HepG2 (cell line): Measurements from ENCODE around the gene SMIM36. TPM values are rescaled to one million over a fixed set of nuclear protein-coding genes. Genes with fewer than 3 reads are reported as not detected.

Experiments
- ATAC-seq: fragments of 200-7000 bp; cut with Tn5 transposase; 3 replicates; pipeline ENCODE4 v1.9.1; 2020; ENCODE audit warnings: mild to moderate bottlenecking, moderate library complexity
- BruUV-seq: library from RNA; stranded (reverse); fragments of 400-500 nt; replicated peaks from 2 replicates; lab custom pipeline; 2021; lab: Mats Ljungman, UMichigan
- CTCF ChIA-PET: fragments of 300-600 bp; formaldehyde crosslinking; extraction: SDS; loops from one replicate; lab custom pipeline; 2021; ENCODE audit warnings: low total read pairs, inconsistent platforms, low intra/inter-chr PET ratio; lab: Yijun Ruan, JAX
- POLR2A ChIA-PET: fragments of 350-600 bp; sonication (Branson Sonifier 250); formaldehyde crosslinking; loops from one replicate; lab custom pipeline; 2020; ENCODE audit warnings: antibody characterized with exemption, inconsistent platforms; lab: Yijun Ruan, JAX
- DNase-seq: peaks from one replicate; pipeline ENCODE4 v3.0.0-alpha.2; 2015; ENCODE audit warnings: low spot score
- FAIRE-seq: peaks from 3 replicates; lab custom pipeline; 2011; peaks lifted over from hg19 to GRCh38; lab: Jason Lieb, UNC
- H2AFZ ChIP-seq: one replicate; pipeline ENCODE4 v1.6.1; 2011; ENCODE audit warnings: low read length, inconsistent platforms
- H3K27ac ChIP-seq: fragments of 300-600 bp; 3 replicates; pipeline ENCODE4 v1.8.0; 2011; ENCODE audit warnings: mixed run types, mild to moderate bottlenecking, mixed read lengths, low read length, inconsistent platforms; ENCODE audit not compliant: insufficient read depth; ENCODE audit errors: extremely low read length
- H3K27me3 ChIP-seq, 2 experiments: fragments of 200-600 bp in 1 of 2; 2 replicates in 1 of 2; 3 replicates in 1 of 2; pipeline versions ENCODE4 v1.6.0 to v1.8.0; 2011; ENCODE audit warnings: low read length in 2 of 2, mild to moderate bottlenecking in 2 of 2, moderate library complexity in 2 of 2, inconsistent platforms in 1 of 2; ENCODE audit not compliant: insufficient read depth in 2 of 2, control insufficient read depth in 1 of 2
- H3K36me3 ChIP-seq, 2 experiments: fragments of 200-600 bp in 1 of 2; replicated peaks in 1 of 2; 2 replicates in 1 of 2; 3 replicates in 1 of 2; pipeline versions ENCODE4 v1.5.1 to v1.8.0; 2011; ENCODE audit warnings: low read length in 2 of 2, inconsistent platforms in 1 of 2; ENCODE audit not compliant: insufficient read depth in 2 of 2, control insufficient read depth in 1 of 2
- H3K4me1 ChIP-seq: 2 replicates; pipeline ENCODE4 v1.5.1; 2012; ENCODE audit warnings: low read length, inconsistent platforms; ENCODE audit not compliant: insufficient read depth
- H3K4me2 ChIP-seq: 2 replicates; pipeline ENCODE4 v1.6.0; 2011; ENCODE audit warnings: low read depth, low read length, inconsistent platforms
- H3K4me3 ChIP-seq, 3 experiments: fragments of 200-600 bp in 1 of 3; sonication (generic), shearing (Covaris generic) in 1 of 3; replicated peaks in 1 of 3; 2 replicates each; pipeline ENCODE4 v1.5.1; 2011 to 2016; ENCODE audit warnings: low read length in 3 of 3, inconsistent platforms in 2 of 3, low read depth in 2 of 3, mild to moderate bottlenecking in 2 of 3, control low read depth in 1 of 3, mixed read lengths in 1 of 3; ENCODE audit not compliant: insufficient read depth in 1 of 3
- H3K79me2 ChIP-seq: one replicate; pipeline ENCODE4 v1.6.1; 2011; ENCODE audit warnings: low read length, inconsistent platforms; ENCODE audit not compliant: insufficient read depth
- H3K9ac ChIP-seq: 2 replicates; pipeline ENCODE4 v1.6.0; 2011; ENCODE audit warnings: mild to moderate bottlenecking, low read depth, low read length, inconsistent platforms; ENCODE audit not compliant: insufficient read depth
- H3K9me3 ChIP-seq: 2 replicates; pipeline ENCODE4 v1.5.1; 2012; ENCODE audit warnings: mild to moderate bottlenecking, low read length
- H4K20me1 ChIP-seq: 2 replicates; pipeline ENCODE4 v1.6.0; 2011; ENCODE audit warnings: inconsistent platforms, mild to moderate bottlenecking, low read length, moderate library complexity; ENCODE audit not compliant: insufficient read depth
- HDAC2 ChIP-seq: sonication (generic); formaldehyde crosslinking; IDR thresholded peaks from 2 replicates; pipeline ENCODE4 v1.4.0; 2020; ENCODE audit warnings: missing genetic modification reagents
- IKZF1 ChIP-seq: fragments of 450-650 bp; IDR thresholded peaks from 2 replicates; pipeline ENCODE4 v1.7.1; 2016
- KLF9 ChIP-seq: IDR thresholded peaks from 2 replicates; pipeline ENCODE4 v1.6.1; 2016; ENCODE audit warnings: low read depth
- MEIS1 ChIP-seq: sonication (generic); formaldehyde crosslinking; IDR thresholded peaks from 2 replicates; pipeline ENCODE4 v1.9.0; 2021; ENCODE audit warnings: mild to moderate bottlenecking, missing genetic modification reagents, moderate library complexity, borderline replicate concordance
- NCOA1 ChIP-seq: sonication (generic); formaldehyde crosslinking; IDR thresholded peaks from 2 replicates; pipeline ENCODE4 v1.9.0; 2021; ENCODE audit warnings: missing genetic modification reagents
- NR2F1 ChIP-seq, 2 experiments: fragments of 450-650 bp in 1 of 2; formaldehyde crosslinking in 1 of 2; IDR thresholded peaks; 2 replicates each; pipeline versions ENCODE4 v1.5.0 to v1.6.1; 2016 to 2020; ENCODE audit warnings: mild to moderate bottlenecking in 1 of 2, missing compliant biosample characterization in 1 of 2, missing genetic modification reagents in 1 of 2, moderate library complexity in 1 of 2
- ONECUT2 ChIP-seq: sonication (generic); formaldehyde crosslinking; IDR thresholded peaks from 2 replicates; pipeline ENCODE4 v1.4.0; 2020; ENCODE audit warnings: missing genetic modification reagents
- PAX8 ChIP-seq: sonication (generic); formaldehyde crosslinking; IDR thresholded peaks from 2 replicates; pipeline ENCODE4 v1.8.0; 2022; ENCODE audit warnings: mild to moderate bottlenecking, missing genetic modification reagents, borderline replicate concordance
- POLR2AphosphoS5 ChIP-seq: IDR thresholded peaks from 2 replicates; pipeline ENCODE4 v1.6.1; 2012; ENCODE audit warnings: low read depth, low read length
- RBFOX2 ChIP-seq: fragments of 200-400 bp; formaldehyde crosslinking; IDR thresholded peaks from 2 replicates; pipeline ENCODE4 v1.6.1; 2017; ENCODE audit warnings: low read depth, mild to moderate bottlenecking, low read length
- SALL2 ChIP-seq: sonication (generic); formaldehyde crosslinking; IDR thresholded peaks from 2 replicates; pipeline ENCODE4 v1.8.1; 2023; ENCODE audit warnings: mild to moderate bottlenecking, missing genetic modification reagents, inconsistent platforms
- ZKSCAN8 ChIP-seq: IDR thresholded peaks from 2 replicates; pipeline ENCODE4 v1.6.1; 2016; ENCODE audit warnings: borderline replicate concordance, missing genetic modification reagents, missing compliant biosample characterization
- ZNF17 ChIP-seq: sonication (generic); formaldehyde crosslinking; IDR thresholded peaks from 2 replicates; pipeline ENCODE4 v1.5.0; 2020; ENCODE audit warnings: mild to moderate bottlenecking, missing genetic modification reagents
- ZNF432 ChIP-seq: sonication (generic); formaldehyde crosslinking; IDR thresholded peaks from 2 replicates; pipeline ENCODE4 v1.5.0; 2020; ENCODE audit warnings: missing genetic modification reagents, mild to moderate bottlenecking, borderline replicate concordance
- ZNF569 ChIP-seq: sonication (generic); formaldehyde crosslinking; IDR thresholded peaks from 2 replicates; pipeline ENCODE4 v1.5.0; 2020; ENCODE audit warnings: mild to moderate bottlenecking, missing genetic modification reagents, moderate library complexity, borderline replicate concordance
- ZNF644 ChIP-seq: IDR thresholded peaks from 2 replicates; pipeline ENCODE4 v1.6.1; 2016; ENCODE audit warnings: low read depth
- ZSCAN22 ChIP-seq: sonication (generic); formaldehyde crosslinking; IDR thresholded peaks from 2 replicates; pipeline ENCODE4 v1.4.0; 2020; ENCODE audit warnings: mild to moderate bottlenecking, missing genetic modification reagents
- WGBS: methylation state at CpG from one replicate; pipeline ENCODE4 v1.1.6; 2017; ENCODE audit warnings: low lambda C conversion rate; 5-methylcytosine and 5-hydroxymethylcytosine counted together
- in situ Hi-C: cut with HindIII; loops from 2 replicates; pipeline ENCODE4 v1.10.0; 2017; ENCODE audit warnings: low pct_unique_long_range_greater_than_20kb; ENCODE audit not compliant: extremely low pct_ligation_motif_present
- intact Hi-C: fragments of 100-400 bp; cut with micrococcal nuclease; formaldehyde crosslinking; loops from one replicate; pipeline ENCODE4 v1.10.0; 2022; ENCODE audit not compliant: unreplicated experiment
- polyA plus RNA-seq, 8 experiments: library from polyadenylated mRNA; depleted of rRNA in 3 of 8; stranded (reverse) in 7 of 8; unstranded in 1 of 8; fragments of >200 nt; fragmentation: Illumina TruSeq in 4 of 8; extraction: Trizol in 4 of 8; gene quantifications; 2 replicates each; pipeline versions ENCODE4 v1.2.1 to v1.2.3, GENCODE V29; 2011 to 2016; ENCODE audit warnings: low read depth in 4 of 8, missing spikeins in 1 of 8, mixed read lengths in 1 of 8; ENCODE audit not compliant: insufficient read depth in 1 of 8
- total RNA-seq, 5 experiments: library from RNA; depleted of rRNA; stranded (reverse); fragments of >200 nt; fragmentation: Illumina TruSeq; extraction: Trizol; gene quantifications; 2 replicates each; pipeline ENCODE4 v1.2.3, GENCODE V29; 2016; ENCODE audit warnings: low read depth in 1 of 5
- TF ChIP-seq, protein P1 (sequence below): IDR thresholded peaks from 2 replicates; pipeline ENCODE4 v1.6.1; 2016; ENCODE audit warnings: missing compliant biosample characterization, missing genetic modification reagents, borderline replicate concordance
- TF ChIP-seq, protein P2 (sequence below): sonication (generic); formaldehyde crosslinking; IDR thresholded peaks from 2 replicates; pipeline ENCODE4 v1.4.0; 2020; ENCODE audit warnings: mild to moderate bottlenecking, low read depth, missing genetic modification reagents
- TF ChIP-seq, protein P3 (sequence below): sonication (generic); formaldehyde crosslinking; IDR thresholded peaks from 2 replicates; pipeline ENCODE4 v1.8.1; 2023; ENCODE audit warnings: missing genetic modification reagents, inconsistent platforms, borderline replicate concordance
- TF ChIP-seq, protein P4 (sequence below): IDR thresholded peaks from 2 replicates; pipeline ENCODE4 v1.6.1; 2016; ENCODE audit warnings: missing genetic modification reagents, missing compliant biosample characterization

The SMIM36 gene
- total and polyA plus RNA-seq, 2 of the 13 experiments (the other 11 are each of a cell fraction or from before 2014, with no cell fraction given): not detected

DNA sequence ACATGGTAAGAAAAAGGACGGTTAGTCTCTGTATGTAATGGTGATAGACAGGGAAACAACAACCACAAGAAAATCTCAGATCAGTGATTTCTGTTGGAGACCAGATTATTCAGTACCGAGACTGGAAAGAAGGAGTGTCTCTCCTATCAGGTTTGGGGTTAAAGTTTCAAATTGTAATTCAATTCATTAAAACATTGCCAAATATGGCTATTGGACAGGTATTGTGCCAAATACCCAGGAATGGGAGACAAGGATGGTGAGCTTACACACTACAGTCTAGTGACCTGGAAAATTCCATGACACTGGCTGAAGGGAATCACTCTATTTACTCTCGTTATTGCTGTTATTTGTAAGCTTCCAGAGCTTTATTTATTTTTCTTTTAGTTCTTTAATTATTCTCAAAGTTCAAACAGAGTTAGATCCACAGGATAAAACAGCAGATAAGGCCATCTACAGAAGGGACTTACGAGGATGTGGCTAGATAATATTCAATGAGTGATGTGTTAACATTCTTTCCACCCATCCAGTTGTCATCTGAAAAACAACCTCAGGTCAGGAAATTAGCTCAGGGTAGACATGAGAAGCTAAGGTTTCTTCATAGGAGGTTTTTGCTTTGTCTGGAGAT lies 64.6 kb downstream of the SMIM36 start:
- H3K9ac ChIP-seq: peak overlapping the region; percentile 63
- TF ChIP-seq ZNF17 (CRISPR knock-in tag) (no peak), MEIS1 (CRISPR knock-in tag) (peak; percentile 93), IKZF1 (no peak), ZNF569 (CRISPR knock-in tag) (no peak), HDAC2 (peak; percentile 95), RBFOX2 (peak; percentile 62), ZNF644 (no peak), NR2F1 (CRISPR knock-in tag; IDR thresholded peaks at IDR 0.05) (peak in 1 of 2 experiments; percentile 48; a peak in 2 of 4 replicates), ZKSCAN8 (CRISPR knock-in tag) (peak; percentile 77), ZNF432 (CRISPR knock-in tag) (no peak), SALL2 (CRISPR knock-in tag) (peak; percentile 82; the same call in 1 of the 2 replicates), POLR2AphosphoS5 (peak; percentile 60), ONECUT2 (CRISPR knock-in tag) (peak; percentile 57; the same call in 1 of the 2 replicates), KLF9 (CRISPR knock-in tag) (peak; percentile 61; the same call in 1 of the 2 replicates), NCOA1 (CRISPR knock-in tag) (0 out of 2 replicates have a peak, but pooled peaks have one; percentile 39), PAX8 (0 out of 2 replicates have a peak, but pooled peaks have one; percentile 53), ZSCAN22 (CRISPR knock-in tag) (no peak)
- TF ChIP-seq, protein P1, sequence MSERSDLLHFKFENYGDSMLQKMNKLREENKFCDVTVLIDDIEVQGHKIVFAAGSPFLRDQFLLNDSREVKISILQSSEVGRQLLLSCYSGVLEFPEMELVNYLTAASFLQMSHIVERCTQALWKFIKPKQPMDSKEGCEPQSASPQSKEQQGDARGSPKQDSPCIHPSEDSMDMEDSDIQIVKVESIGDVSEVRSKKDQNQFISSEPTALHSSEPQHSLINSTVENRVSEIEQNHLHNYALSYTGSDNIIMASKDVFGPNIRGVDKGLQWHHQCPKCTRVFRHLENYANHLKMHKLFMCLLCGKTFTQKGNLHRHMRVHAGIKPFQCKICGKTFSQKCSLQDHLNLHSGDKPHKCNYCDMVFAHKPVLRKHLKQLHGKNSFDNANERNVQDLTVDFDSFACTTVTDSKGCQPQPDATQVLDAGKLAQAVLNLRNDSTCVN: 0 out of 2 replicates have a peak, but pooled peaks have one; percentile 58
- TF ChIP-seq, protein P2, sequence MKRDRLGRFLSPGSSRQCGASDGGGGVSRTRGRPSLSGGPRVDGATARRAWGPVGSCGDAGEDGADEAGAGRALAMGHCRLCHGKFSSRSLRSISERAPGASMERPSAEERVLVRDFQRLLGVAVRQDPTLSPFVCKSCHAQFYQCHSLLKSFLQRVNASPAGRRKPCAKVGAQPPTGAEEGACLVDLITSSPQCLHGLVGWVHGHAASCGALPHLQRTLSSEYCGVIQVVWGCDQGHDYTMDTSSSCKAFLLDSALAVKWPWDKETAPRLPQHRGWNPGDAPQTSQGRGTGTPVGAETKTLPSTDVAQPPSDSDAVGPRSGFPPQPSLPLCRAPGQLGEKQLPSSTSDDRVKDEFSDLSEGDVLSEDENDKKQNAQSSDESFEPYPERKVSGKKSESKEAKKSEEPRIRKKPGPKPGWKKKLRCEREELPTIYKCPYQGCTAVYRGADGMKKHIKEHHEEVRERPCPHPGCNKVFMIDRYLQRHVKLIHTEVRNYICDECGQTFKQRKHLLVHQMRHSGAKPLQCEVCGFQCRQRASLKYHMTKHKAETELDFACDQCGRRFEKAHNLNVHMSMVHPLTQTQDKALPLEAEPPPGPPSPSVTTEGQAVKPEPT (CRISPR knock-in tag): no peak
- TF ChIP-seq, protein P3, sequence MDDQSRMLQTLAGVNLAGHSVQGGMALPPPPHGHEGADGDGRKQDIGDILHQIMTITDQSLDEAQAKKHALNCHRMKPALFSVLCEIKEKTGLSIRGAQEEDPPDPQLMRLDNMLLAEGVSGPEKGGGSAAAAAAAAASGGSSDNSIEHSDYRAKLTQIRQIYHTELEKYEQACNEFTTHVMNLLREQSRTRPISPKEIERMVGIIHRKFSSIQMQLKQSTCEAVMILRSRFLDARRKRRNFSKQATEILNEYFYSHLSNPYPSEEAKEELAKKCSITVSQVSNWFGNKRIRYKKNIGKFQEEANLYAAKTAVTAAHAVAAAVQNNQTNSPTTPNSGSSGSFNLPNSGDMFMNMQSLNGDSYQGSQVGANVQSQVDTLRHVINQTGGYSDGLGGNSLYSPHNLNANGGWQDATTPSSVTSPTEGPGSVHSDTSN (CRISPR knock-in tag): no peak
- TF ChIP-seq, protein P4, sequence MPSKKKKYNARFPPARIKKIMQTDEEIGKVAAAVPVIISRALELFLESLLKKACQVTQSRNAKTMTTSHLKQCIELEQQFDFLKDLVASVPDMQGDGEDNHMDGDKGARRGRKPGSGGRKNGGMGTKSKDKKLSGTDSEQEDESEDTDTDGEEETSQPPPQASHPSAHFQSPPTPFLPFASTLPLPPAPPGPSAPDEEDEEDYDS (CRISPR knock-in tag): peak; percentile 73

More for the DNA sequence above, 64.6 kb downstream of the SMIM36 start:
- WGBS: 6% methylated on average over 4 of the region's 4 CpGs
- H3K4me2 ChIP-seq: peak overlapping the region; percentile 50
- peak; percentile 100 for DNase-seq
- ATAC-seq: peak; percentile 86
- H3K79me2 ChIP-seq: no peaks in the 10 kb centered on the region
- no peak overlapping the region for H3K4me3 ChIP-seq
- no peaks in the 10 kb centered on the region for H4K20me1 ChIP-seq
- in situ Hi-C loops (no loop called here), intact Hi-C loops (loop anchor here (1.0 to 2.0 kb wide), 3 partner anchors 13 to 162 kb away; no protein-coding TSS in a partner anchor)
- CTCF ChIA-PET: no interaction called here
- no peaks in the 10 kb centered on the region for H3K27me3 ChIP-seq
- peak; percentile 90 for FAIRE-seq
- BruUV-seq: no TSS peak
- POLR2A ChIA-PET: interaction anchor here (0.7 to 6.8 kb wide), 16 partner anchors 9 to 473 kb away, joined by 3 to 136 read pairs (median 7); partner anchors contain the start of gene MMD
- no peaks in the 10 kb centered on the region for H3K36me3 ChIP-seq
- H3K27ac ChIP-seq: peak overlapping the region; percentile 88
- no peaks in the 10 kb centered on the region for H3K9me3 ChIP-seq
- H3K4me1 ChIP-seq: peaks cover 98% of the 10 kb centered on the region
- H2AFZ ChIP-seq: no peak overlapping the region
